Stimulated activated CD8-positive, alpha-beta memory T cell treated with anti-CD3 and anti-CD28 coated beads, Interleukin-15, amount 100 ng/mL, for 48 hours (primary cell): Measurements from ENCODE around the gene TMEM91.
"Not testable (repeated sequence)": the region's sequence is repeated elsewhere in the genome, so short reads cannot be mapped to it uniquely, and the experiment has no call there.

Experiments
- DNase-seq, 2 donors: peaks; one replicate each; pipeline ENCODE4 v3.0.0-alpha.2; 2020; ENCODE audit warnings: low read depth in 2 of 2

TMEM91 gene

GRCh38 chr19:41376241-41376997 lies at the start of gene TMEM91:
Gene TMEM91, plus strand, starts transcription at chr19:41376533. Its CDS starts 1,777 bp downstream, at chr19:41378310.
- no peak for DNase-seq

DNA sequence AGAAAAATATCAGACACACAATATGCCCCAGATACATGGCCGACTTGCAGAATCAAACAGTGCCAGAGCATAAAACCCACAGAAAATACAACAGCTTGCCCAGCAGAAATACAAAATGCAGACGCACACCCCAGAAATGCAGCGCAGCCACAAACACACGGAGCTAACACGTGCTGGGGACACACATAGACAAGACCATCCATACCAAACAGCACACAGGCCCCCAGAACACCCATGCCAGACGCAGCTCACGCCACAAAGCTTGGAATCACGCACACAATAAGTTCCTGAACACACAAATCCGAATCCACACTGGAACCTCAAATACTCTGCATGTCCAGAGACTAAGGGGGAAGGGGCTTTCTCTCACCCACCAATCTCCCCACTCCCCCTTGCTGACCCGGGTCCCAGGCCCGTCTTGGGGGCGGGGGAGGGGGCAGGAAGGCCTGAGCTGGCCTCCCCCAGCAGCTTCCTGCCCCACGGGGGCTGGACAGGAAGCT lies 49.2 kb upstream of the TMEM91 start:
- no peak for DNase-seq

DNA sequence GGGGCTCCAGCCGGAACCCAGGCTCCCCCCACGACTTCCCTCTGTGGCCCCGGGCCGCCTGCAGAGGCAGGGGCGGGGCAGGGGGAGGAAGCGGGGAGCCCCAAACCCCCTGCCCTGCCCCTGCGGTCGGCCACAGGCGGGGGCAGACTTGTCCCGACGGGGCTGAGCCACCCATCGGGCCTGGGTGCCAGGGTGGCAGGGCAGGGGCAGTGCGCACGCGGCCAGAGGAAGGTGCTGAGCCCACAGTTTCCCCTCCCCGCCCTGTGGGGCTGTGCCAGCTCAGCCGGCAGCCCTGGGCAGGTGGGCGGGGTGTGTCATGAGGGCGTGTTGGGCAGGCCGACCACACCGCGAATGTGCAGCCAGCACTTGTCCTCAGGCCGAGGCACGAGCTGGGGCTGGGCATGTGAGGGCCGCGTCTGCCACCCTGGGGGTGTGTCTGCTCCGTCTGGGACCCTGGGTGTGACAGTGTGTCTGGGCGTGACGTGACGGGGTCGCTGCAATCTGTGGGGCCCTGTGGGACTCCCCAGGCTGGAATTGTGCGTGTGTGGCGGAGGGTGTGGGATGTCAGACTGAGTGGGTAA lies 48.7 kb upstream of the TMEM91 start:
- peak; percentile 88 to 89 for DNase-seq

DNA sequence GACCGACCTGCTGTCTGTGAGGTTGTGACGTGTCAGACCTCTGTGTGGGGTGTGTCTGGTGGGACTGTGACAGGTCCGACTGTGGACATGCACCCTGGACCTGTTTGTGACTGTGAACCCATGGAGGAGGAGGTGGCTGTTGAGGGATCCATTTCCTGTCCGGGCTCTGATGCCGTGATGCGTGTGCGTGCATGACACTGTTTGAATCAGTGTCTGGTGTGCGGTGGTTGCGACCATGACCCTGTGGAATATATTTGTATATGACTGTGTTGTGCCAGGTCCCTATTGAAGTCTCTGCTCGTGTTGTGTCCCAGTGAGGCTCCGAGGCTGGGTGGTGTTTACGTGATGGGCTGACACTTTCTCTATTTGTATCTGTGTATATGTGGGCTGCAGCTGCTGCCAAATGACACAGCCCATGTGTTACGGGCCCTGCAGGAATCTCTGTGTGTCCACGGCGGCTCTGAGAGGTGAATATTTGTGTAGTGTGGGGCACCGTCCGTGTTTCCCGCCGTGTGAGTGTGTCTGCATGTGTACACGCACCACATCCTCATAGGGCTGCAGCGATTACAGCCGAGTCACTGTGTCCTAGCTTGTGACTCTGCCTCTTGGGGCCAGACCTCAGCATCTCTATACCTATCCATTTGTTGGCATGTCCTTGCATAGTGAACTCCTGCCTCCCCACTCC lies 48.0 kb upstream of the TMEM91 start:
- peak in 1 of 2 donors; percentile 53 for DNase-seq

DNA sequence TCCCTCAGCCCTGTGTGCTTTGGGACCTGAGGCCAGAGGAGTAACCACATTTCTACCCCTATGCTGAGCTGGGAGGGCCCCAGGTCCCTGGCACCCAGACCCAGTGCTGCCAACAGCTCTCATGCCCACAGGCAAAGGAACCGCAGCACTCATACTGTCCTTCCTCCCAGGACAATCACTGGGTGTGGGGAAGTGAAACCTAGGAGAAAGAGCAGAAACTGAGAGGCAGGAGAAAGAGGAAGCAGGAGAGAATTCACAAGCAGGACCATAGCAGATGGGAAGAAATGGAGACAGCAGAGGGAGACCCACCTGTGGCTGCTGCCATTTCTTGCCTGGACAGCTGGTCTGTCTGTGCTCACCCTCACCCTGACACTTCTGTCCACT lies 47.5 kb upstream of the TMEM91 start:
- no peak for DNase-seq

DNA sequence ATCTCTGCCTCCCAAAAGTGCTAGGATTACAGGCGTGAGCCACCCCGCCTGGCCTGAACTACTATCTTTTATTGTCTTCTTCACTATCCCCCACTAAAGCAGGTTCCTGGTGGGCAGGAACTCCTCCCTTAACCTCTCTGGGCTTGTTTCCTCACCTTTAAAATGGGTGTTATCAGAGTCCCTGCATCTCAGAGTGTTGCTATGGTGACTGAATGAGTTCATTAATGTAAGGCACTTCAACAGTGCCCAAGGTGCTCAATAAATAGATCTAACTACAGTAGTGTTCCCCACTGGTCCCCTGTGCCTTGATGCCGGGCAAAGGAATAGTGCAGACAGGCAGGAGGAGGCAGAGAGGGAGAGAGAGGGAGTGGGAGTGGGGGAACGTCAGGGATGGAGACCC lies 45.9 kb upstream of the TMEM91 start:
- no peak for DNase-seq

- DNase-seq: no peak
These were observed 45.2 kb upstream of the TMEM91 start for GRCh38 chr19:41330946-41331678.

- DNase-seq: no peak
These were observed 44.3 kb upstream of the TMEM91 start for GRCh38 chr19:41332000-41332399.

GRCh38 chr19:41332468-41332867 lies 43.9 kb upstream of the TMEM91 start:
- DNase-seq: no peak

GRCh38 chr19:41334793-41335192 lies 41.5 kb upstream of the TMEM91 start:
- no peak for DNase-seq

DNA sequence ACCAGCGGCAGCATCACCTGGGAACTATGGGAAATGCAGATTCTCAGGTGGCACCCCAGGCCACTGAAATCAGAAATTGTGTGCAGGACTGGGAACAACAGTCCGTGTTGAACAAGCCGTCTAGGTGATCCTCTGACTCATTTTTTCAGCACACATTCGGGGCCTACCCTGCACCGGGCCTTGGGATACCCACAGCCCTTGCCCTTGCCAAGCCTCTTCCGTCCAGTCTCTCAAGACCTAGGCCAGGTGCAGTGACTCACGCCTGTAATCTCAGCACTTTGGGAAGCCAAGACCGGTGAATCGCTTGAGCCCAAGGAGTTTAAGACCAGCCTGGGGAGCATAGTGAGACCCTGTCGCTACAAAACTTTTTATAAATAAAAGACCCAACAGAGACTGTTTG lies 40.9 kb upstream of the TMEM91 start:
- DNase-seq: no peak

GRCh38 chr19:41339936-41340335 lies 36.4 kb upstream of the TMEM91 start:
- no peak for DNase-seq

DNA sequence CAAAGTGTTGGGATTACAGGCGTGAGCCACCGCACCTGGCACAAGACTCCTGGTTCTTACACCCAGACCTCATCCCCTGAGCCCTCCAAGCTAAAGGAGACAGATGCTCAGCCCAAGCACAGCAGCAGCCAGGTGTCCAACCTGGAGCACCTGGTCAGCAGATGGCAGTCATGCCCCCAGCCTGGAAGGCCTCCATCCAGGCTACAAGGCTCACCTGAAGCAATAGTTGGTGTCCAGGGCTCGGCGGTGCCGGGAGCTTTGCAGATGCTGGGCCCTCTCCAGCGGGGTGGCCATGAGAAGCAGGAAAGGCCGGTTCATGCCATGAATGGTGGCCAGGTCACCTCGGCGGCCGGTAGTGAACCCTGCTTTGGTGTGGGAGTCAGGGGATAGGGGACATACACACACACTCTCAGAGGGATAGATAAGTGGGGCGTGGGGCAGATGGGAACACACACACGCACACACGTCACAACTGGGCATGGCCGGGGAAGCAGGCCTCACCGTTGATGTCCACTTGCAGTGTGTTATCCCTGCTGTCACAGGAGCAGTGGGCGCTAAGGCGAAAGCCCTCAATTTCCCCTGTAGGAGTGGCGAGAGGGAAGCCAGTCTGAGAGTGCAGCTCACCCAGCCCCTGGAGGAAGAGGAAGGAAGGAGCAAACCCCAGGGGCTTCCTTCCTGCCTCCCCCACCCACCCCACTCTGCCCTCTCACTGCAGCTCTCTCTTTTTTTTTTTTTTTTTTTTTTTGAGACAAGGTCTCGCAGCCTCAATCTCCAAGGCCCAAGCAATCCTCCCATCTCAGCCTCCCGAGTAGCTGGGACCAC lies 34.5 kb upstream of the TMEM91 start:
- DNase-seq: no peak

DNA sequence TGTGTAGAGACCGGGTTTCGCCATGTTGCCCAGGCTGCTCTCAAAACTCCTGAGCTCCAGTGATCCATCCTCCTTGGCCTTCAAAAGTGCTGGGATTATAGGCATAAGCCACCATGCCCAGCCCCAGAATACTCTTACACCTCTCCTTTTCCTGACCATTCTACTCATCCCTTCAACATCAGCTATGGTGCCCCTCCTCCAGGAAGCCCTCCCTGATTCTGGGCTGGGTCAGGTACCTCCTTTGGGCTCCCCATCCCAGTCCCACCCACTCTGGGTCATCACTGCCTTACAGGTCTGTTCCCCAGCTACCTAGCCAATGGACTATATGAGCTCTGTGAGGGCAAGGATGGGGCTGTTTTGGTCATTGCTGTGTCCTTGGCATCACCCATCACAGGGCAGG lies 32.2 kb upstream of the TMEM91 start:
- DNase-seq: no peak

- DNase-seq: not testable (repeated sequence)
These were observed 29.4 kb upstream of the TMEM91 start for GRCh38 chr19:41346916-41347315.

- no peak for DNase-seq
These were observed 25.5 kb upstream of the TMEM91 start for GRCh38 chr19:41350735-41351338.

DNA sequence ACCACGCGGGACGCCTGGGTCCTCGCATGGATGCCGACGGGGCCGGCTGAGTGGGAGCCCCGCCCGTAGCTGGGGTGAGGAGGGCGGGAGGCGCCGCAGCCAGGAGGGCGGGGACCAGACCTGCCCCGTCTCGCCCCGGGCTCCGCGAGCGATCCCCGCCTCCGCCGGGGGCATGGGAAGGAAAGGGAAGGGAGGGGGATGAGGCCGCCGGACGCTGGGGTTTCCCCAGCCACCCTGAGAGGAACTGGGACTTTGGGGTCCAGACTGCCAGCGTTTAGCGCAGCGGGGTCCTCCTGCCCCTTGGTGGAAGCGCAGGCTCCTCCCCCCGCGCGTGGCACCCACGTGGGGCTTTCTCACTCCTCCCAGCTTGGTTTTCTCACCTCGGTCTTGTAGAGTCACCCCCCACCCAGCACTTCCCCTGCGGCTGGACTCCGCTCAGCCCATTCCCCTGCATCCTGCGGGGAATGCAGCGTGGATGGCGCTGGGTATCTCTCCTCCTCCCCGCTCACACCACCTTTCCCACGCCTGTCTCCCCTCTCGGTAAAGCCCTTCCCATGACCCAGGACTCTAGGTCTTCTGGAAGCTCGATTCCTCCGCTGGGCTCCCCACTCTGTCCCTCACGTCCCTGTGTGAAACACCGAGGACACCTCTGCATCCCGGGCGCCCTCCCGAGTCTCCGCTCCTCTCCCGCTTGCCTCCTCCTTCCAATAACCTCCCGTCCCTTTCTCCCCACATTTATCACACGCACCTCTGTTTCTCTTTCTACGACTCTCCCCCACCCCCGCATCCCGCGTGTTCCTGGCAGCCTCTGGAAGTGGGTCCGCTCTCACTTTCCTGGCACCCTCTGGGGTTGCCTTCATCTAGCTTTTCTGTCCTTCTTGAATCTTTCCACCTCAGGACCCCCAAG lies 24.7 kb upstream of the TMEM91 start:
- peak; percentile 72 to 85 for DNase-seq

DNA sequence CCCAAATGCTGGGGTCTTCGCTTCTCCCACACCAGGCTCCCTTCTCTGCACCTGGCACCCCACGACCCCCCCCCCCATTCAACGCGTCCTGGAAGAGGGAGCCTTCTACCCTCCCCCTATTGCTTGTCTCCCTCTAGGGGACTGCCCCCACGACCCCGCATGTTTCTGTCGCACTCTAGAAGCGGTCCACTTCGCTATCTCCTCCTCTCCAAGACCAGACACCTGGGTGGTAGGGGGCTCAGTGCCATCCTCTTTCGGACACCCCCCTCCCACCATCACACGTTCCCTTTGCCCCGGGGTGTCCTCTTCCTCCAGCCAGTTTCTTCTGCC lies 24.1 kb upstream of the TMEM91 start:
- no peak for DNase-seq

DNA sequence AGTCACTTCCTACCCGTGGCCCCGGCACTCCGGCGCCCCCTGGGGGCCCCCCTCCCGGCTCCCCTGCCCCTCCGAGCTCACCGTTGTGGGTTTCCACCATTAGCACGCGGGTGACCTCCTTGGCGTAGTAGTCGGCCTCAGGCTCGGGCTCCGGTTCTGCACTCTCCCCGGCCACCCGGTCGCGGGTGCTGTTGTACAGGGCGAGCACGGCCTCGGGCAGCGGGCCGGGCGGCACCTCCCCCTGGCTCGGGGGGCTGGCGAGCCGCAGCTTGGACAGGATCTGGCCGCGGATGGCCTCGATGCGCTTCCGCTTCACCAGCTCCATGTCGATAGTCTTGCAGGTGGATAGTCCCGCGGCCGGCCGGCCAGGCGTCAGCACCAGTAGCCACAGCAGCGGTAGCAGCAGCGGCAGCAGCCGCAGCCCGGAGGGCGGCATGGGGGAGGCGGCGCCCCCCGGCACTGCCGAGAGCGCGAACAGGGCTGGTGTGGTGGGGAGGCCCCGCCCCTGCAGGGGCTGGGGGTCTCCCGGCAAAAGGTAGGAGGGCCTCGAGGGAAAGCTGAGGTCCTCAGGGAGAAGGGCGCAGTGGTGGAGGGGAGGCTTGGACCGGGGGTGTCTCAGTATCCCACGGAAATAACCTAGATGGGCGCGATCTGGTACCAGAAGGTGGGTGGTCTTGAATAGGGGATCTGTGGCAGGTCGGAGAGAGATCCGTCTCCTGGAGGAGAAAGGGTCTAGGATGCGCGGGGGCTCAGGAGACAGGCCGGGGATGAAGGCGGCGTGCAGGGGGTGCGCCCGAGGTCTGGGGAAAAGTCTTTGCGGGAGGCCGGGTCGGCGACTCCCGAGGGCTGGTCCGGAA lies 23.5 kb upstream of the TMEM91 start:
- DNase-seq: peak; percentile 69 to 70
